GM12865 (cell line): ENCODE results near the gene MAP3K20.
"Not testable (repeated sequence)": the region's sequence is repeated elsewhere in the genome, so short reads cannot be mapped to it uniquely, and the experiment has no call there.

Experiments
- DNase-seq: peaks from one replicate; pipeline ENCODE4 v3.0.0; 2010; ENCODE audit warnings: low read depth
- H3K4me3 ChIP-seq: 2 replicates; pipeline ENCODE4 v1.5.1; 2011; ENCODE audit warnings: mild to moderate bottlenecking, low read depth, low read length, control low read depth
- CTCF ChIP-seq: IDR thresholded peaks from 2 replicates; pipeline ENCODE4 v1.5.1; 2011; ENCODE audit warnings: low read length, control low read depth, low read depth, inconsistent platforms; ENCODE audit not compliant: insufficient read depth; ENCODE audit errors: missing control alignments

The MAP3K20 gene

GRCh38 chr2:173171321-173171720 is 95.7 kb downstream of the MAP3K20 start:
- H3K4me3 ChIP-seq = no peak overlapping the region
- TF ChIP-seq CTCF = no peak
- DNase-seq = no peak

GRCh38 chr2:173171924-173172643 is 96.4 kb downstream of the MAP3K20 start:
- no peak overlapping the region for H3K4me3 ChIP-seq
- no peak for DNase-seq
- no peak for TF ChIP-seq CTCF

- H3K4me3 ChIP-seq, DNase-seq: not testable (repeated sequence)
Measured at GRCh38 chr2:173174339-173174738, 98.7 kb downstream of the MAP3K20 start.

- no peak for TF ChIP-seq CTCF
- H3K4me3 ChIP-seq = no peak overlapping the region
- DNase-seq = no peak
Measured at GRCh38 chr2:173175222-173175621, 99.6 kb downstream of the MAP3K20 start.

- DNase-seq = no peak
- no peak for TF ChIP-seq CTCF
- no peak overlapping the region for H3K4me3 ChIP-seq
Measured at GRCh38 chr2:173181982-173182381, 106.3 kb downstream of the MAP3K20 start.

- DNase-seq = no peak
- H3K4me3 ChIP-seq = no peak overlapping the region
- no peak for TF ChIP-seq CTCF
Measured at GRCh38 chr2:173184031-173185004, 108.7 kb downstream of the MAP3K20 start.

GRCh38 chr2:173185437-173185836 is 109.8 kb downstream of the MAP3K20 start:
- H3K4me3 ChIP-seq = no peak overlapping the region
- DNase-seq = no peak
- TF ChIP-seq CTCF = no peak
